CD14-positive monocyte (primary cell): Measurements from ENCODE around the gene MTHFSD. TPM values are rescaled to one million over a fixed set of nuclear protein-coding genes. Genes with fewer than 3 reads are reported as not detected.

Experiments
- DNase-seq, 3 donors: peaks; one replicate each; pipeline ENCODE4 v3.0.0-alpha.2; 2011 to 2022
- H2AFZ ChIP-seq: 2 replicates; pipeline ENCODE4 v1.6.0; 2012; ENCODE audit warnings: mild to moderate bottlenecking, low read depth, low read length, inconsistent platforms; ENCODE audit not compliant: insufficient read depth, poor library complexity, severe bottlenecking
- H3K27ac ChIP-seq, 2 donors: 1 replicate in 1 of 2; 2 replicates in 1 of 2; pipeline ENCODE4 v1.5.1; 2012 to 2013; ENCODE audit warnings: low read length in 2 of 2, control low read depth in 1 of 2, inconsistent platforms in 1 of 2, low read depth in 1 of 2, mild to moderate bottlenecking in 1 of 2
- H3K27me3 ChIP-seq, 2 donors: one replicate each; pipeline versions ENCODE4 v1.6.0 to v1.6.1; 2011 to 2013; ENCODE audit warnings: low read length in 2 of 2; ENCODE audit not compliant: control insufficient read depth in 2 of 2, insufficient read depth in 2 of 2
- H3K36me3 ChIP-seq, 2 donors: replicated peaks in 1 of 2; 1 replicate in 1 of 2; 2 replicates in 1 of 2; pipeline versions ENCODE4 v1.5.1 to v1.6.1; 2012 to 2013; ENCODE audit warnings: low read length in 2 of 2, control low read depth in 1 of 2, inconsistent platforms in 1 of 2, mild to moderate bottlenecking in 1 of 2; ENCODE audit not compliant: insufficient read depth in 2 of 2, control insufficient read depth in 1 of 2
- H3K4me1 ChIP-seq, 2 donors: 1 replicate in 1 of 2; 2 replicates in 1 of 2; pipeline versions ENCODE4 v1.5.1 to v1.6.1; 2012 to 2013; ENCODE audit warnings: low read length in 2 of 2, control low read depth in 1 of 2, inconsistent platforms in 1 of 2, mild to moderate bottlenecking in 1 of 2, moderate library complexity in 1 of 2; ENCODE audit not compliant: insufficient read depth in 2 of 2, control insufficient read depth in 1 of 2
- H3K4me2 ChIP-seq: replicated peaks from 2 replicates; pipeline ENCODE3; 2012; ENCODE audit warnings: low read length, moderate library complexity, mild to moderate bottlenecking; ENCODE audit not compliant: poor library complexity, severe bottlenecking; ENCODE audit errors: extremely low read depth
- H3K4me3 ChIP-seq, 3 experiments: fragments of 200-600 bp in 1 of 3; sonication (generic) in 1 of 3; replicated peaks in 1 of 3; 1 replicate in 2 of 3; 2 replicates in 1 of 3; pipeline ENCODE4 v1.5.1; 2011 to 2013; ENCODE audit warnings: low read length in 3 of 3, mild to moderate bottlenecking in 3 of 3, control low read depth in 2 of 3, low read depth in 2 of 3, inconsistent platforms in 1 of 3, moderate library complexity in 1 of 3
- H3K79me2 ChIP-seq: 2 replicates; pipeline ENCODE4 v1.6.0; 2012; ENCODE audit warnings: mild to moderate bottlenecking, control low read depth, inconsistent platforms, low read length, moderate library complexity; ENCODE audit not compliant: insufficient read depth
- H3K9ac ChIP-seq: 2 replicates; pipeline ENCODE4 v1.6.0; 2017; ENCODE audit warnings: low read length, mild to moderate bottlenecking; ENCODE audit not compliant: insufficient read depth, poor library complexity, severe bottlenecking
- H3K9me3 ChIP-seq, 2 donors: replicated peaks in 1 of 2; 1 replicate in 1 of 2; 2 replicates in 1 of 2; pipeline versions ENCODE4 v1.5.1 to v1.6.1; 2012 to 2013; ENCODE audit warnings: low read length in 2 of 2, control low read depth in 1 of 2; ENCODE audit not compliant: control insufficient read depth in 1 of 2, insufficient read depth in 1 of 2
- H4K20me1 ChIP-seq: 2 replicates; pipeline ENCODE4 v1.6.0; 2012; ENCODE audit warnings: mild to moderate bottlenecking, low read length, control low read depth, moderate library complexity; ENCODE audit not compliant: insufficient read depth
- H3K27ac Mint-ChIP-seq, 7 donors: one replicate each; pipeline ENCODE4 v1.8.0; 2020; ENCODE audit warnings: mild to moderate bottlenecking in 7 of 7, mixed read lengths in 7 of 7, moderate library complexity in 6 of 7, inconsistent platforms in 2 of 7
- H3K27me3 Mint-ChIP-seq, 3 donors: one replicate each; pipeline ENCODE4 v1.8.0; 2021 to 2022; ENCODE audit warnings: low read depth in 3 of 3, mild to moderate bottlenecking in 3 of 3, mixed read lengths in 3 of 3, moderate library complexity in 3 of 3, inconsistent platforms in 1 of 3
- H3K36me3 Mint-ChIP-seq, 2 donors: one replicate each; pipeline ENCODE4 v1.8.0; 2020; ENCODE audit warnings: mixed read lengths in 2 of 2, inconsistent platforms in 1 of 2, mild to moderate bottlenecking in 1 of 2
- H3K4me1 Mint-ChIP-seq: one replicate; pipeline ENCODE4 v1.8.0; 2020; ENCODE audit warnings: mild to moderate bottlenecking, mixed read lengths
- H3K4me3 Mint-ChIP-seq, 2 donors: one replicate each; pipeline ENCODE4 v1.8.0; 2020; ENCODE audit warnings: mild to moderate bottlenecking in 2 of 2, mixed read lengths in 2 of 2, moderate library complexity in 1 of 2
- H3K9me3 Mint-ChIP-seq, 7 donors: one replicate each; pipeline ENCODE4 v1.8.0; 2020 to 2022; ENCODE audit warnings: mixed read lengths in 7 of 7, mild to moderate bottlenecking in 6 of 7, moderate library complexity in 6 of 7, inconsistent platforms in 2 of 7
- CTCF ChIP-seq: fragments of 200-600 bp; IDR thresholded peaks from one replicate; pipeline ENCODE4 v1.8.0; 2022; ENCODE audit warnings: antibody characterized with exemption, mild to moderate bottlenecking
- WGBS: methylation state at CpG from one replicate; pipeline ENCODE4 v1.1.5; 2013; ENCODE audit warnings: missing lambda C conversion rate; ENCODE audit not compliant: insufficient coverage; 5-methylcytosine and 5-hydroxymethylcytosine counted together
- intact Hi-C, 2 donors: fragments of 100-400 bp; cut with micrococcal nuclease; formaldehyde crosslinking; loops; one replicate each; pipeline versions ENCODE4 v1.15.0 to v1.15.1; 2023
- polyA plus RNA-seq, 3 donors: library from polyadenylated mRNA; depleted of rRNA in 1 of 3; unstranded in 2 of 3; stranded (reverse) in 1 of 3; fragments of 300-500 nt in 2 of 3; fragments of >200 nt in 1 of 3; fragmentation: Illumina TruSeq in 2 of 3; gene quantifications; 1 replicate in 2 of 3; 2 replicates in 1 of 3; pipeline ENCODE4 v1.2.3, GENCODE V29; 2012 to 2021

MTHFSD gene
- polyA plus RNA-seq, 3 donors = 7.2 to 14.1 (median 11.7) TPM

DNA sequence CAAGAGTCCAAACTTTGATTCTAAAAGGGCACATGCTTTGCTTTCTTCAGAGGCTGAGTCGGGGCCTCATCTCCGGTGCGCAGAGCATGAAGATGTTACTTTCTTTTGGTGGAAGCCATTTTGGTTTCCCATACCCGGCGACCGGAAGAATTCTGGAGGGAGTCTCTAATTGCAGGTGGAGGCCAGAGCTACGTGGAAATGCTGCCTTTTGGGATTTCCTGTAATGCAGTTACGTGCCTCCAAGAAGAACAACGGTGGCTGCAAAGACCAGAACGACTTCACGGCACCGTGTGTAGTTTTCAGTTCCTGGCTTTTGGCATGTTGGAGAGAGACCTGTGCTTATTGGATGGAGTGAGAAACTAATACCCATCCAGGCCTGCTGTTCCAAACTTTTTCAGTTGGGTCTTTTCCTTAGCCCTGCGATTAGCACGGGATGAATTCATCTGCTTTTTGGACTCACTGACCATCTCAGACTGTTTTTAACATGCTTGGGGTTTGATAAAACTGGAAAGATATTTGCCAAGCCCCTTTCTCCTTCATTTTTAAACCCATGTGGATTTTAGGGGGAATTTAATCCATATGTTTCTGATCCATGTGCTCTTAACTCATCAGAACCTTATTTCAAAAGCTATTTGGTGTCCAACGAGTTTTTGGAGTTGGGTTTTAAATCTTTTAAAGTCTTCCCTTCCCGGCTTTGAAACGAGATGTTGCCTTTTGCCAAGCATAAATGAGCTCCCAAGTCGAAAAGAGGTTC lies 42.3 kb upstream of the MTHFSD start:
- 97% methylated on average over 15 of the region's 18 CpGs for WGBS
- Histone ChIP-seq H4K20me1 (no peaks in the 10 kb centered on the region), H3K36me3 (no peaks in the 10 kb centered on the region), H3K9me3 (no peaks in the 10 kb centered on the region), H3K4me3 (no peak overlapping the region), H3K27me3 (peaks cover 9 to 16% of the 10 kb centered on the region in 2 donors), H3K27ac (no peak overlapping the region), H2AFZ (no peak overlapping the region), H3K4me1 (no peaks in the 10 kb centered on the region), H3K9ac (no peak overlapping the region), H3K4me2 (no peak overlapping the region), H3K79me2 (no peaks in the 10 kb centered on the region)
- Mint-ChIP-seq H3K4me1 (no peaks in the 10 kb centered on the region), H3K36me3 (no peaks in the 10 kb centered on the region), H3K4me3 (no peak overlapping the region), H3K27ac (no peak overlapping the region), H3K27me3 (peaks cover 21 to 43% (median 23%) of the 10 kb centered on the region in 3 donors), H3K9me3 (peaks cover 0 to 3% (median 0%) of the 10 kb centered on the region in 7 donors)
- DNase-seq = no peak
- intact Hi-C loops = no loop called here
- TF ChIP-seq CTCF = no peak

DNA sequence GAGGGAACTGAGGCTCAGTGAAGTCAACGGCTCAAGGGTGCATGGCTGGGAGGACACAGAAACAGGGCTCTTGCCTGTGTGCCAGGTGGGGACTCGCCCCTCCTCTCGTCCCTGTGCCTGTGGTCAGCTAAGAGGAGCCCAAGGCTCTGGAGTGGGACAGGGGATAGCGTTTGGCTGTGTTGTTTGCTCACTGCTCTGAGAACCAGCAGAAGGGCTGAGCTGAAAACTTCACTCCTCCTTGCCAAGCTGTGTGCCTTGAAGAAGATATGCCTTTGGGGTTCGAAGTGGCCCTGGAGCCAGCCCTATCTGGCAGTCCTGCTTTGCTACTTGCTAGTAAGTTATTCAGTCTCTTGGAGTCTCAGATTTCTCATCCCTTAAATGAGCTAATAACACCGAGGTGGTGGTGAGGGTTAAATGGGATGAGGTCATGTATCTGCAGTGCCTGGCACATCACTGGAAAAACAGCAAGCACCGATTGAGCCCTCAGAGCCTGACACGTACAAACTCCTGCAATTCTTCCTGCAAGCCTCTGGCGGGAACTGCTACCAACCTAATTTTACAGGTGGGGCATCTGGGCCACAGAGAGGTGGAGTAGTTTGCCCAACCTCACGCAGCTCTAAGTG lies 41.1 kb upstream of the MTHFSD start:
- H3K9me3 Mint-ChIP-seq = peaks cover 0 to 3% (median 0%) of the 10 kb centered on the region in 7 donors
- no peak overlapping the region for H3K4me2 ChIP-seq
- no peaks in the 10 kb centered on the region for H3K36me3 Mint-ChIP-seq
- peaks cover 12 to 16% of the 10 kb centered on the region in 2 donors for H3K27me3 ChIP-seq
- H3K27me3 Mint-ChIP-seq = peaks cover 22 to 44% (median 27%) of the 10 kb centered on the region in 3 donors
- H2AFZ ChIP-seq = no peak overlapping the region
- H3K36me3 ChIP-seq = no peaks in the 10 kb centered on the region
- TF ChIP-seq CTCF = no peak
- H3K4me3 Mint-ChIP-seq = no peak overlapping the region
- H3K4me3 ChIP-seq = no peak overlapping the region
- no peaks in the 10 kb centered on the region for H3K4me1 ChIP-seq
- intact Hi-C loops = no loop called here
- no peaks in the 10 kb centered on the region for H4K20me1 ChIP-seq
- no peaks in the 10 kb centered on the region for H3K79me2 ChIP-seq
- no peak overlapping the region for H3K9ac ChIP-seq
- H3K4me1 Mint-ChIP-seq = no peaks in the 10 kb centered on the region
- no peak overlapping the region for H3K27ac Mint-ChIP-seq
- no peaks in the 10 kb centered on the region for H3K9me3 ChIP-seq
- 90% methylated on average over 7 of the region's 10 CpGs for WGBS
- DNase-seq = no peak
- H3K27ac ChIP-seq = no peak overlapping the region
